Fibroblast of lung (primary cell): ENCODE data around the gene MIOS.

Source experiments
- CTCF ChIP-seq, 2 donors: IDR thresholded peaks in 1 of 2; conservative IDR thresholded peaks in 1 of 2; 1 replicate in 1 of 2; 2 replicates in 1 of 2; pipeline ENCODE4 v1.5.1; 2011 to 2012; ENCODE audit warnings: low read length in 2 of 2, control low read depth in 1 of 2, inconsistent platforms in 1 of 2, low read depth in 1 of 2, mild to moderate bottlenecking in 1 of 2
- EZH2 ChIP-seq: IDR thresholded peaks from 2 replicates; pipeline ENCODE4 v1.5.1; 2012; ENCODE audit warnings: low read length, control low read depth, mild to moderate bottlenecking; ENCODE audit errors: missing control alignments

GRCh38 chr7:7607010-7607409 is 40.3 kb downstream of the MIOS start:
- TF ChIP-seq CTCF (conservative IDR thresholded peaks at IDR 0.05 in 1 of 2, IDR thresholded peaks at IDR 0.05 in 1 of 2; ENCODE audit: low read depth in 1 of 2, low read length in 2 of 2): no peak
- no peak for TF ChIP-seq EZH2
